ENCODE results near the gene ELF2.
"Not testable (repeated sequence)": the region's sequence is repeated elsewhere in the genome, so short reads cannot be mapped to it uniquely, and the experiment has no call there.

ELF2 gene

GRCh38 chr4:139177049-139177868 is at the start of gene ELF2:
ELF2 (minus strand) TSS chr4:139177218; CDS start chr4:139137701, 39,517 bp downstream.
- DNase-seq (ENCODE audit: low read depth in 3 of 3) = peak; percentile 54 to 80 (median 56)

- no peak for DNase-seq (ENCODE audit: low read depth in 3 of 3)
Measured at GRCh38 chr4:139223682-139224317, 46.8 kb upstream of the ELF2 start.

GRCh38 chr4:139222215-139222614 is 45.2 kb upstream of the ELF2 start:
- DNase-seq (ENCODE audit: low read depth in 3 of 3) = no peak

- DNase-seq (ENCODE audit: low read depth in 3 of 3) = no peak
Measured at GRCh38 chr4:139221687-139222086, 44.7 kb upstream of the ELF2 start.

GRCh38 chr4:139219450-139220055 is 42.5 kb upstream of the ELF2 start:
- DNase-seq (ENCODE audit: low read depth in 3 of 3) = no peak

GRCh38 chr4:139214039-139214534 is 37.1 kb upstream of the ELF2 start:
- DNase-seq (ENCODE audit: low read depth in 3 of 3) = no peak

GRCh38 chr4:139213633-139214032 is 36.6 kb upstream of the ELF2 start:
- DNase-seq (ENCODE audit: low read depth in 3 of 3) = not testable (repeated sequence)

- DNase-seq (ENCODE audit: low read depth in 3 of 3) = no peak
Measured at GRCh38 chr4:139212900-139213299, 35.9 kb upstream of the ELF2 start.

- no peak for DNase-seq (ENCODE audit: low read depth in 3 of 3)
Measured at GRCh38 chr4:139210486-139210885, 33.5 kb upstream of the ELF2 start.

GRCh38 chr4:139209470-139210063 is 32.5 kb upstream of the ELF2 start:
- DNase-seq (ENCODE audit: low read depth in 3 of 3) = no peak

- no peak for DNase-seq (ENCODE audit: low read depth in 3 of 3)
Measured at GRCh38 chr4:139208404-139208945, 31.5 kb upstream of the ELF2 start.

GRCh38 chr4:139207873-139208403 is 30.9 kb upstream of the ELF2 start:
- DNase-seq (ENCODE audit: low read depth in 3 of 3) = no peak

GRCh38 chr4:139207247-139207646 is 30.2 kb upstream of the ELF2 start:
- DNase-seq (ENCODE audit: low read depth in 3 of 3) = no peak

- no peak for DNase-seq (ENCODE audit: low read depth in 3 of 3)
Measured at GRCh38 chr4:139202991-139203390, 26.0 kb upstream of the ELF2 start.

- no peak for DNase-seq (ENCODE audit: low read depth in 3 of 3)
Measured at GRCh38 chr4:139200506-139200905, 23.5 kb upstream of the ELF2 start.

- DNase-seq (ENCODE audit: low read depth in 3 of 3) = no peak
Measured at GRCh38 chr4:139200102-139200501, 23.1 kb upstream of the ELF2 start.

GRCh38 chr4:139197214-139197613 is 20.2 kb upstream of the ELF2 start:
- not testable (repeated sequence) for DNase-seq (ENCODE audit: low read depth in 3 of 3)

- no peak for DNase-seq (ENCODE audit: low read depth in 3 of 3)
Measured at GRCh38 chr4:139196462-139196861, 19.4 kb upstream of the ELF2 start.

- no peak for DNase-seq (ENCODE audit: low read depth in 3 of 3)
Measured at GRCh38 chr4:139191373-139191772, 14.4 kb upstream of the ELF2 start.

- no peak for DNase-seq (ENCODE audit: low read depth in 3 of 3)
Measured at GRCh38 chr4:139189972-139190371, 13.0 kb upstream of the ELF2 start.

- DNase-seq (ENCODE audit: low read depth in 3 of 3) = no peak
Measured at GRCh38 chr4:139189417-139189749, 12.4 kb upstream of the ELF2 start.
